Chondrocyte (in vitro differentiated cells): ENCODE results near the gene PRELID1. TPM values are rescaled to one million over a fixed set of nuclear protein-coding genes. Genes with fewer than 3 reads are reported as not detected.
"Not testable (repeated sequence)": the region's sequence is repeated elsewhere in the genome, so short reads cannot be mapped to it uniquely, and the experiment has no call there.

ENCODE experiments used
- DNase-seq: peaks from one replicate; pipeline ENCODE4 v3.0.0; 2021; ENCODE audit warnings: mixed read lengths, low spot score
- H3K27ac Mint-ChIP-seq: one replicate; pipeline ENCODE4 v1.8.0; 2021; ENCODE audit warnings: mild to moderate bottlenecking, moderate library complexity, mixed read lengths; ENCODE audit not compliant: unreplicated experiment
- H3K27me3 Mint-ChIP-seq: 2 replicates; pipeline ENCODE4 v1.8.0; 2021; ENCODE audit warnings: low read depth, mixed read lengths
- H3K36me3 Mint-ChIP-seq: 2 replicates; pipeline ENCODE4 v1.8.0; 2021; ENCODE audit warnings: low read depth, mixed read lengths
- H3K4me1 Mint-ChIP-seq: 2 replicates; pipeline ENCODE4 v1.8.0; 2021; ENCODE audit warnings: low read depth, mild to moderate bottlenecking, mixed read lengths
- H3K4me3 Mint-ChIP-seq: one replicate; pipeline ENCODE4 v1.8.0; 2021; ENCODE audit warnings: mild to moderate bottlenecking, moderate library complexity, mixed read lengths; ENCODE audit not compliant: unreplicated experiment
- H3K9me3 Mint-ChIP-seq: 2 replicates; pipeline ENCODE4 v1.8.0; 2021; ENCODE audit warnings: low read depth, mixed read lengths
- total RNA-seq: library from RNA; stranded (reverse); gene quantifications from 3 replicates; pipeline ENCODE4 v1.2.1, GENCODE V29; 2021
- TF ChIP-seq, protein P1 (sequence below): fragments of 200-600 bp; sonication (generic); IDR thresholded peaks from 2 replicates; pipeline ENCODE4 v1.5.0; 2021; ENCODE audit warnings: antibody characterized with exemption, mild to moderate bottlenecking, moderate library complexity

The PRELID1 gene
- total RNA-seq, 1 donor from 2014 or later: 109 TPM

GRCh38 chr5:177302354-177303110 is 1.1 kb upstream of the PRELID1 start:
- Mint-ChIP-seq H3K4me3 (peak overlapping the region; percentile 85), H3K9me3 (no peaks in the 10 kb centered on the region), H3K27ac (peak overlapping the region; percentile 86), H3K27me3 (no peaks in the 10 kb centered on the region), H3K36me3 (peaks cover 7% of the 10 kb centered on the region), H3K4me1 (peaks cover 58% of the 10 kb centered on the region)
- TF ChIP-seq, protein P1, sequence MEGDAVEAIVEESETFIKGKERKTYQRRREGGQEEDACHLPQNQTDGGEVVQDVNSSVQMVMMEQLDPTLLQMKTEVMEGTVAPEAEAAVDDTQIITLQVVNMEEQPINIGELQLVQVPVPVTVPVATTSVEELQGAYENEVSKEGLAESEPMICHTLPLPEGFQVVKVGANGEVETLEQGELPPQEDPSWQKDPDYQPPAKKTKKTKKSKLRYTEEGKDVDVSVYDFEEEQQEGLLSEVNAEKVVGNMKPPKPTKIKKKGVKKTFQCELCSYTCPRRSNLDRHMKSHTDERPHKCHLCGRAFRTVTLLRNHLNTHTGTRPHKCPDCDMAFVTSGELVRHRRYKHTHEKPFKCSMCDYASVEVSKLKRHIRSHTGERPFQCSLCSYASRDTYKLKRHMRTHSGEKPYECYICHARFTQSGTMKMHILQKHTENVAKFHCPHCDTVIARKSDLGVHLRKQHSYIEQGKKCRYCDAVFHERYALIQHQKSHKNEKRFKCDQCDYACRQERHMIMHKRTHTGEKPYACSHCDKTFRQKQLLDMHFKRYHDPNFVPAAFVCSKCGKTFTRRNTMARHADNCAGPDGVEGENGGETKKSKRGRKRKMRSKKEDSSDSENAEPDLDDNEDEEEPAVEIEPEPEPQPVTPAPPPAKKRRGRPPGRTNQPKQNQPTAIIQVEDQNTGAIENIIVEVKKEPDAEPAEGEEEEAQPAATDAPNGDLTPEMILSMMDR: no peak
- no peak for DNase-seq

DNA sequence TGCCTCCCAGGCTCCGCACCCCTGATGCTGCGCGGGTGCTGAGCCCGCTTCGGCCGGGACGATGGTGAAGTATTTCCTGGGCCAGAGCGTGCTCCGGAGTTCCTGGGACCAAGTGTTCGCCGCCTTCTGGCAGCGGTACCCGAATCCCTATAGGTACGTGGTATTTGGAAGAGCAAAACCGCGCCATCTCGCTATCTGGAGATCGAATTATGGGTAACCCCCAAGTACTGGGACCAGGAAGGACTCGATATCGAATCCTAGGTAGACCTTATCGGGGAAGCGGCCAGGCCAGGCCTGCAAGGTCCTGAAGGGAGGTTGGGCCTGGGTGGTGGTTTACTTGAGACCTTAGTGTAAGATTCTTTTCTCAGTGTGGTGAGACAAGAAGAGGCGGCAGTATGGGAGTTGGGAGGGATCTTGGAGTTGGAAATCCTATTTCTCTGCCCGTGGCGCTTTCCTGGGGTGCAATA is 359 bp downstream of the PRELID1 start:
- Mint-ChIP-seq H3K27me3 (no peaks in the 10 kb centered on the region), H3K4me3 (peak overlapping the region; percentile 85), H3K9me3 (no peaks in the 10 kb centered on the region), H3K4me1 (peaks cover 57% of the 10 kb centered on the region), H3K27ac (peak overlapping the region; percentile 88), H3K36me3 (peaks cover 7% of the 10 kb centered on the region)
- TF ChIP-seq, protein P1: no peak
- DNase-seq: no peak

DNA sequence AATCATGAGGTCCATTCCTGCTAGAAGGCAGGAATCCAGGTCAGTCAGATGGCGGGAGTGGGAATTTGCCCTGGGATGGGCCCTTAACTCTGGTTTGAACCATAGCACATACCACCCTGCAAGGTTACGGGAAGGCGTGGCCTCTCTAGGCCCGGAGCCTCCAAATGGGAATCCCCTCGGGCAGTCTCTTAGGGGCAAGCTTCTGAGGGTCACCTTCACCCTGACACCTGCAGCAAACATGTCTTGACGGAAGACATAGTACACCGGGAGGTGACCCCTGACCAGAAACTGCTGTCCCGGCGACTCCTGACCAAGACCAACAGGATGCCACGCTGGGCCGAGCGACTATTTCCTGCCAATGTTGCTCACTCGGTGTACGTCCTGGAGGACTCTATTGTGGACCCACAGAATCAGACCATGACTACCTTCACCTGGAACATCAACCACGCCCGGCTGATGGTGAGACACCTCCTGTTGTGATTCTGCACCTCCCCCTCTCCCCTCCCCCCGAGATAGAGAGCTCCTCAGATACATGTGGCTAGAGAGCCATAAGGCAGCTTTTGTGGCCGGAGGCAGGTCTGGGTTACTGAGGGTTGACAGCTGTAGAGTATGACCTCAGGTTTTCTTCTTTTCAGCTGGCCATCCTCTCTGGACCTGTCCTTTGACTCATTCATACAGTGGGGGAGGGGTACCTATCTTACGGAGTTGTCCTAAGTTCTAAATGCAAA is 957 bp downstream of the PRELID1 start:
- DNase-seq: no peak
- TF ChIP-seq, protein P1: no peak
- Mint-ChIP-seq H3K4me1 (peaks cover 54% of the 10 kb centered on the region), H3K27me3 (no peaks in the 10 kb centered on the region), H3K36me3 (peaks cover 7% of the 10 kb centered on the region), H3K4me3 (peak overlapping the region; percentile 85), H3K9me3 (no peaks in the 10 kb centered on the region), H3K27ac (peak overlapping the region; percentile 88)

DNA sequence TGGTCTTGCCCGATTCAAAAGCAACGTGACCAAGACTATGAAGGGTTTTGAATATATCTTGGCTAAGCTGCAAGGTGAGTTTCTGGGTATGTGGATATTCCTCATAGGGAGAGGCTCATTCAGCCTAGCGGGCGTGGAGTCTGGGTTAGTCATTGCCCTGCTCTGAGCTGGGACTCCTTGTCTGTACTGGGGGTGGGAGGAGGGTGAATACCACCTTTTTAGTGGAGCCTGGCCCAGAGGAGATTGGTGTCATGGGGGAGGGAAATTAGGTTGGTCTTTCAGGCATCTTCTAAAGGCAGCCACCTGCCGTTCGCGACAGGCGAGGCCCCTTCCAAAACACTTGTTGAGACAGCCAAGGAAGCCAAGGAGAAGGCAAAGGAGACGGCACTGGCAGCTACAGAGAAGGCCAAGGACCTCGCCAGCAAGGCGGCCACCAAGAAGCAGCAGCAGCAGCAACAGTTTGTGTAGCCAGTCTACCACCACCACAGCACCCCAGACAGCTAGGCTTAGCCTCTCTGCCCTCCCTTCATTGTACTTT is 2.6 kb downstream of the PRELID1 start:
- not testable (repeated sequence) for H3K9me3 Mint-ChIP-seq, H3K36me3 Mint-ChIP-seq, H3K4me3 Mint-ChIP-seq, H3K27me3 Mint-ChIP-seq, DNase-seq
- Mint-ChIP-seq H3K4me1 (peaks cover 50% of the 10 kb centered on the region), H3K27ac (peak overlapping the region; percentile 54)

- Mint-ChIP-seq H3K9me3 (no peaks in the 10 kb centered on the region), H3K4me1 (peaks cover 51% of the 10 kb centered on the region), H3K27ac (no peak overlapping the region), H3K4me3 (no peak overlapping the region), H3K27me3 (no peaks in the 10 kb centered on the region), H3K36me3 (peaks cover 7% of the 10 kb centered on the region)
- no peak for DNase-seq
- TF ChIP-seq, protein P1: no peak
Measured at GRCh38 chr5:177306674-177307543, 3.3 kb downstream of the PRELID1 start.
